DOHH2 (cell line): Measurements from ENCODE around the gene SNX1.

Experiments
- CTCF ChIP-seq: fragments of 200-600 bp; sonication (generic); IDR thresholded peaks from one replicate; pipeline ENCODE4 v1.5.1; 2014; ENCODE audit warnings: antibody characterized with exemption, mild to moderate bottlenecking, low read depth, low read length; ENCODE audit not compliant: poor library complexity, severe bottlenecking
- EZH2phosphoT487 ChIP-seq: fragments of 200-600 bp; sonication (generic); IDR thresholded peaks from 2 replicates; pipeline ENCODE4 v1.6.1; 2017; ENCODE audit warnings: borderline replicate concordance, mild to moderate bottlenecking, antibody characterized with exemption, low read length, moderate library complexity, mixed read lengths

GRCh38 chr15:64112073-64112772 lies 16.4 kb downstream of the SNX1 start:
- no peak for TF ChIP-seq CTCF
- TF ChIP-seq EZH2phosphoT487 = no peak
